GM21717 (cell line): Measurements from ENCODE around the gene SNTG2.

ENCODE experiments used
- ATAC-seq: cut with Tn5 transposase; IDR thresholded peaks from one replicate; pipeline ENCODE4 v1.9.1; 2021; ENCODE audit warnings: mild to moderate bottlenecking, moderate library complexity; ENCODE audit not compliant: unreplicated experiment

The SNTG2 gene

DNA sequence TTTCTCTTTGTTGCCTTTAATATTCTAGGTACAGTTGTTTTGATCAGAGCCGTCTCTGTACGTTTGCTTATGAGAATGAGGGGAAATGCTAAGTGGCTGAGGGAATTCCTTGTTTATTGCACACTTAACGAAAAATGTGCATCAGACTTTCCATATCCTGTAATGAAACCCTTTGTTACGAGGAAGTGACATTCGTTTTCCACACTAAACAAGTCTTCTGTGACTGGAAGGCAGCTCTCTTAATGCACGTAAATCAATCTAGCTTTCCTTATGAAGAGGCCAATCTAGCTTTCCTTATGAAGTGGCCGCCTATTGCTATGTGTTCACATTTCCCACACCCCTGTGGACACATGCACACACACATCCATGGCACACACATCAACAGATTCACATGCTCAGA, 186.2 kb downstream of the SNTG2 start:
- no peak for ATAC-seq

DNA sequence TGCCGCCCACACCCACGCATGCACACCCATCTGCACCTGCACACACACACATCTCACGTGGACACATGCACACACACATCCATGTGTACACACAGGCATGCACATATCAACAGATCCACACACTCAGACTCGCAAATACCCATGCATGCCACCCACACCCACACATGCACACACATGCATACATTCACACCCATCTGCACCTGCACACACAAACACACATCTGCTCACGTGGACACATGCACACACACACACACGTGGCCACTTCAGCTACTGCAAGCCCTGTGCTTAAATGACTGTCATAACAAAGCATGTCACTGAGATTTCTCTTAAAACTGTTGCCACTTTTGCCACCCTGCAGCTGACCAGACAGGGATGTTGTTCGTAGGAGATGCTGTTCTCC, 186.6 kb downstream of the SNTG2 start:
- ATAC-seq = no peak

DNA sequence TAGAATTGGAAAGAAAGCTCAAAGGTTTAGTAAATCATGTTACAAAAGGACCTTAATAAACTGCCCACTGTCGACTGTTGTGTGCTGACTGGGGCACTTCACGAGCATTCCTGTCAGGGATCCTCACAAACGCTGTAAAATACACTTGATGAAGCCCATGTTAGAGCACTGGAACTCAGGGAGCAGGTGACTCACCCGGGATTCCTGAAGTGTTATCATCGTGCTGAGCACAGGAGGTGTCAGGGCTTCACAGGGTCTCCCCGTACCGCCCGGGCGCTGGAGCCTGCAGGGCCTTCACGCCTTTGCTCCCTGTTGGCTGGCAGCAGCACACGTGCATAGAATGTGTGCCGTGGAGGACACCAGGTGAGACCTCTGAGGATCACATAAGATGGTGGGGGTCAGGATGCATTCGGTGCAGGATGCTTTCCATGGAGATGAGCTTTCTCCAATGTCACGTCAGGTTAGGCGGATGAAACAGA, 187.3 kb downstream of the SNTG2 start:
- ATAC-seq = no peak

DNA sequence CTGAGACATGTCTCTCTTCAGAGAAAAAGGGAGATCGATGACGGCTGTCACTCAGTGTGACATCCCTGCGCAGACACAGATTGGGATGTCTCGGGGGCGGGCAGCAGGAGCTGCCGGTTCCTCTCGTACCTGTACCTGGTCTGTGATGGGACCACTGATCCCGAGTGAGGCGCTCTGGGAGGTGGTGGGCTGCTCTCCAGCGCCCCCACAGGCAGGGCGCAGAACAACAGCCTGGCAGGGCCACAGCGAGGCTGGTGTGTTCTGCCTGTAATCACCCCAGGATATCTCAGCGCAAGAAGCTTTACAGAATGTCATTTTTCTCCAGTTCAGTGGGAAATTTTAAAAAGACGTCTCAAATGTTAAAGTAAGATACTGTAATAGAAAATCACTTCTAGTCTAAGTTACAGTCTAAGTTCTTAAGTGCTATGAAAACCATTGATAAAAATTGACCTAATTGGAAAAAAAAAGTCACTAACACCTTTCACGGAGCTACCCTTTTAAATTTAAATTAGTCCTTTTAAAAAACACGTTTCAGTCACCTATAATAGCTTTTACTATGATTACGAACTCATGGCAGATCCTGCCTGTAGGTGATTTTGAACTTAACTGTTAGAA, 189.8 kb downstream of the SNTG2 start:
- no peak for ATAC-seq

DNA sequence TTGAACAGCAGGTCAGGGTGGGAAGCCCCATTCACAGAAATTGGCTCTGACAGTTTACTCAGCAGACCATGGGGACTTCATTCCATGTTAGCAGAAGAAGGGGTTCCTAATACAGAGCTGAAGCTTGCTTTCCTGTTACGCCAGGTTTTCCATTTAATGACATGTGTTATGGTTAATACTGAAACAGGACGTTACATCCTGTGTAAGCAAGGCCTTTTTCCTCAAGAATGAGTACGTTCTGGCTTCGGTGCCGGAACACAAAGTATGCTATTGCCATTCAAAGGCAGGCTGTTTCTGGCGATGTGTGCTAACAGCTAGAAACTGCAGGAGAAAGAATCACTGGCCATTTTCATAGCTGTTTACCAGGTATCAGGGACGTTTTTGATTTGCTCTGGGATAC, 190.4 kb downstream of the SNTG2 start:
- ATAC-seq = no peak

DNA sequence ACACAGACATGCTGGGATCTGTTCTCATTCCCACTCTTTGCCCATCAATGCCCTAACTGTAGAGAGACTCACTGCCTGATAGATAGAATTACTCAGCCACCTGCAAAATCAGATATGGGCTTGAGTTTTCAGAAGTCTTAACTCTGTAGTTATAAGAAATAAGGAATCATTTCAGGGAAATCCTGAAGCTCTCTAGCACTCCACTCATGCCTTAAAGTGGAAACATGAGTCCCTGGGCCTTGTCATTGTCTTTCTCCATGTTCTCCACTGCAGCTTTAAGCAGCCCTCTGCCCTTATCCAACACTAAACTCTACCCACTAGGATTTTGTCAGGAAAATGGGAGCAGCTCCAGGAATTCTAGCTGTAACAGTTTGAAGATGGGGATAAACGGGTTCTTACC, 192.5 kb downstream of the SNTG2 start:
- no peak for ATAC-seq

DNA sequence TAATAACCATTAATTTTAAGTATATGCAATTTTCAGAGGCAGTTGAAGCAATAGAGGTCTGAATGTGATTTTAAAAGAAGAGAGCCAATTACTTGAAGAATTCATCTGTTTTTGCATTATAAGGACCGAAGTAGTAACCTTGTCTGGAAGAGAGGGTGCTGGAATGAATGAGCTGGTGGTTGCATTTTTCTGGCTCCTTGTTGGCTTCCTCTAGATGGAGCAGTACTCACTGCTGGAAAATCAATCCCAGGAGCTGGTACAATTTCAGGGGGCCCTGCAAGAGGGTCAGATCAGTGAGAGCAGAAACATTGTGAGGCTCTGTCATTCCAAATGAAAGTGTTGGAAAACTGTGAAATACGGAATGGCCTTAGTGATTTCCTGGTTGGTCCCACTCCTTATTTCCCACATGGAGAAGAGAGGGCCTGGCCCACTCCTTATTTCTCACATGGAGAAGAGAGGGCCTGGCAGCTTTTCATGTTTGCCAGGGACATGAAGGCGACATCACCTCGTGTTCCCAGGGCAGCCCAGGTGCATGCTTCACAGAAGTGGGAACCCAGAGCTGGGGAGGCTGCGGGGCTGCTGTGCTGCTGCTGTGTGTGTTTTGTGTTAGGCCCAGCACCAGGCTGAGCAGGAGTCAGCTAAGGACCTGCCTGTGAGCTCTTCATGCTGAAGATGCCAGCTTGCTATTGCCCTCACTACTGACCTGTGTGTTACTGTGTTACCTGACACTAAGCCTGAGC, 197.4 kb downstream of the SNTG2 start:
- no peak for ATAC-seq

DNA sequence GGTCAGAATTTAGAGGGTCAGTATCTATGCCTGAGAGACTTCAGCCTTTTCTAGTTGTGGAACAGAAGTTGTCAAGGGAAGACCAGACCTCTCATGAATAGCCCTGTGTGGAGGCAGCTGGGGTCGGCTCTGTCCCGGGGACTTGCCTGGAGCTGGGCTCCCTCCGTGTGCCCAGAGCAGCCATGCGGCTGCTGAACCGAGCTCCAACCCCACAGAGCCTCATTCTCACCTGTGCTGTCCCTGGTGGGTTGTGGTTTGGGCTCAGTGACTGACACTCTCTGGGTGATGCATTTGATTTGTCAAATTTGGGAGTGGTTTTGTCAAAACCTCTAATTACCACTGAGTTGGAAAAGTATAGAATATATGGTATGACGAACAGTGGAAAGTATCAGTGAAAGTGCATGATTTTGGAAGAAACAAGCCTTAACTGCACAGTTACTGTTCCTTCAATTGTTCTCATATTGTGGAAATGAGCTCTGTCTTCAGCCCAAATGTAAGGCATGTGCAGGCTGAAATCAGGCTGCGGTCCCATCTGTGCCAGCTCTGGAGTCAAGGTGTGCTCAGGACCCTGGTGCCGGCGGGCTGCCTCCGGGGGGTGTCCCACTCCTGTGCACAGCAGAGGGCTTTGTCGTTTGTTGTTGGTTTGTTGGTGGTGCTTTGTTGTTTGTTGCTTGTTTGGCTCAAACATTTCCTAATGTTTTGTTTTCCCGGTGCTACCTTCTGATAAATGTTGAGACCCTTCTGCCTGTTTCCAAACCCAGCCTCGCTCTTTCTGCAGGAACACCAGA, 200.3 kb downstream of the SNTG2 start:
- no peak for ATAC-seq

DNA sequence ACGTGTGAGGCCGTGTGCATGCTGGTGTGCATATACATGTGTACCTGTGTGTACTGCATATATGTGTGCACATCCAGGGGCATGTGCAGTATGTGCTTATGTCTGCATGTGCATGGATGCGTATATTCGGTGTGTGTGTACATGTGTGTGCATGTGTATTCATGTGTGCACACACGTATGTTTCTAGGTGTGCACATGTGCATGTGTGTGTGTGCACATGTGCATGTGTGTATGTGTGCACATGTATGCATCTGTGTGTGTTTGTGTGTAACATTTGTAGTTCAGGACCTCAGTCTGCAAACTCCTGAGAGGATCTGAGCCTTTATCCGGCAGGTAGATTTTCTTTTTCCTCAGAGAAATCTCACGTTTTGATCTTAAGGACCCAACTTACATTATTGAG, 201.7 kb downstream of the SNTG2 start:
- no peak for ATAC-seq

DNA sequence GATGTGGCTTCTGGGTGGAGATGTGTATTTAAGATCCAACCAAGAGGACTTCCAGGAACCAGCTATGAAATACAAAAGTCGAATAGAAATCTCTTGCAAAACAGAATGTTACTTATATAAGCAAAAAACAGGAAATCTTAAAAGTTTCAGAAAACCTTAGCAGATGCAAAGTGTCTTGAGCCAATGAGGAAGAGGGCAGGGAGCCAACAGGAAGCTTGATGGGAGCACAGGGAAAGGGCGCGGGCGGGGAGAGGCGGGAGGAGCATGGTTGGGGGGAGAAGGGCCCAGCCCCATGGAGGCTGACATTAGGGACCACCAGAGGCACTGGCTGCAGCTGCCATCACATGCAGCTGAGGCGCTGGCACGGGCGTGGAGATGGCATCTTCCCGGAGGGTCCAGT, 203.3 kb downstream of the SNTG2 start:
- ATAC-seq = no peak

DNA sequence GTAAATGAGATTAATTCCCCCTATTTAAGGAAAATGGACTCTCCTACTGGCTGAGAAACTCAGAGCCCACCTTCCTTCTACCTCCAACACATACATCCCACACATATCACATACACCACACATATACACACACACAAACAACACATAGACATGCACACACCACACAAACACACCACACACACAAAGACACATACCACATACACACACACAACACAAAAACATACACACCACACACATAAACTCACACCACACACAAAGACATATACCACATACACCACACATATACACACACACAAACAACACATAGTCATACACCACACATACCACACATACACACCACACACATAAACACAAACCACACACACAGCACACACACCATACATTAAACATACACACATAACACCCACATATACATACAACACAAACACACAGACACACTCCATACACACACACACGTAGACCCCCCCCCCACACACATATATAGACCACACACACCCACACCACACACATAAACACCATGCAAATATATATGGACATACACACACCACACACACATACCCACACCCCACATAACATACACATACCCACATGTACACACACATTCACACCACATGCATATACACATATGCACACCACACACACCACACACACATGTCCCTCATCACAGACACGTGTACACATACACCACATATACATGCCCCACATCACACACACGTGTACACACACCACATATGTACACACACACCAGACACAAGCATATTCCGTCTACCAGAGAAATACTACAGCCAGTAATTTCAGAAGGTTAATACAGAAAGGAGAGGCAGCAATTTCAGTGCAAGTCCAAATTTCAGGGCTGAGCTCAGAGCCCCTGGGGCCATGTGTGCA, 204.3 kb downstream of the SNTG2 start:
- ATAC-seq = no peak

DNA sequence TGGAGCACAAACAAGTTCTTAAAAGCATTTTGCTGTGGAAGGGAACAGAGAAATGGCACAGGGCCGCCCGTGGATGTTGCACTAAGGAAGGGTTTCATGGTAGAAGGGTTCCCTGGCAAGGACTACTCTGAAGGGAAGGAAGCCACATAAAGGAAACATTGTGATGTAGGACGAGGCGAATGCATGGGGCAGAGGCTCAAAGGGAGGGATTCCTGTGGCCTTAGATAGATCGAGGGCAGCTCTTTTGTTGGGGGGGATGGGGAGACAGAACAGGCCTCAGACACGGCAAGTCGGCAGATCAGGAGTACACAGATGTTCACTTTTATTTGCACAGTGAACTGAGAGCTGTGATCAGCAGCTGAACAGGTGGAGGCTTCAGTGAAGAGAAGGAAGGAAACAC, 205.4 kb downstream of the SNTG2 start:
- no peak for ATAC-seq

DNA sequence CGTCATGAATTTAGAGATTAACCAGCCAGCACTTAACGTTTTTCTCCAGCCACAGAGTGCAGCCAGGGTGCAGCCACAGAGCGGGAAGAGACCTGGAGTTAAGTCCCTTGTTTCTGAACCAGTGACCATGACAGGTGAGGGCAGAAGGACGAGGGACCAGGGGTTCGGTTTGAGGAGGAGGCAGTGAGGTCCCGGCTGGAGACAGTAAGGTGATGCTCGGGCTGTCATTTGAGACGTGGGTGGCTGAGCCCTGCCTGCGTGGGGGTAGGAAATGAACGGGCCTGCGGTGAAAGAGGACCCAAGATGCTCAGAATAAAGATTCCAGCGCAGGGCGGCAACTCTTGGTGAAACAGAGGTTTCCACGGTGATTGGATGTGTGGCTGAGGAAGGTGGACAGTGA, 205.9 kb downstream of the SNTG2 start:
- no peak for ATAC-seq

DNA sequence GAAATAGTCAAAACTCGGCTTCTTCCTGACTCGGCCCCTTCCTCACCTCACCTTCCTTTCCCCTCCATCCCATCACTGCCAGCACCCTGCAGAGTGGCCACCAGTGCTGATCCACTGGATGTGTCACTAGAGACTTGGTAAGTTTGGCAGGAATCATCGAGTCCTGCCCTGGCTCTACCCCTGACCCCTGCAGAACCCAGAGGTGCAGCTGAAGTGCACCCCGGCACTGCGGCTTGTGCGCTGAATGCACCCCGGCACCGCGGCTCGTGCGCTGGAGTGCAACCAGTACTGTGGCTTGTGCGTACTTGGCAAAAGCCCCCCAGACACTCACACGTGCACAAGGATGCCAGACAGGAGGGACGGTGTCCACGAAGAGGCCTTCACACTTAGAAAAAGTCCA, 206.5 kb downstream of the SNTG2 start:
- no peak for ATAC-seq

DNA sequence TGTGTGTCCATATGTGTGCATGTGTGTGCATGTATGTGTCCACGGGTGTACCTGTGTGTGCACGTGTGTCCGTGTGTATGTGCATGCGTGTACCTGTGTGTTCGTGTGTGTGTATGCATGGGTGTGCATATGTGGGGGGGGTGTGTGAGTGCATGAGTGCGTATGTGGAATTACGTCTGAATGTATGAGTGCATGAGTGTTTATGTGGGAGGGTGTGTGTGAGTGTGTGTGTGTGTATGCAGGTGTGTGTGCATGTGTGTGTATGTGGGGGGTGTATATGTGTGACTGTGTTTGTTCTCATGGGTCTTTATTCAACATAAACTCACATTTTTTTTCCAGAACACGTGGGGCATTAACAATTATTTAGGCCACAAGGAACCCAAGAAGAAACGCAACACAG, 208.4 kb downstream of the SNTG2 start:
- ATAC-seq = no peak

DNA sequence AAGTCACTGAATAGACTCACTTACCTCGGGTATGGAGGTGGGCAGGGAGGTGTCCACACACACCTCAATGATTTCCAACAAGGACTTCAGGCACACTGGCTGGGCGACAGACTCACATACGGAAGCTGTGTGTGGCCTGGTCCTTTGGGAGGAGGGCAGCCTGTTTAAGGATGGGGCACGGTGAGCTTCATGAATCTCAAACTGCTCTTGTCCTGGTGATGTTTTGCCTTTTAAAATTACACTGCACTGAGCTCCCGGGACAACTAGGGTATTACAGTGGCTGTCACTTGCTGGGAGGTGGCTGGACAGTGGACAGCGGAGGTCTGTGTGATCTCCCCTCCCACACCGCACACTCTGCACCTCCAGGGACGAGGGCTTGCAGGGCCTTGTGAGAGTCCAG, 211.6 kb downstream of the SNTG2 start:
- no peak for ATAC-seq

DNA sequence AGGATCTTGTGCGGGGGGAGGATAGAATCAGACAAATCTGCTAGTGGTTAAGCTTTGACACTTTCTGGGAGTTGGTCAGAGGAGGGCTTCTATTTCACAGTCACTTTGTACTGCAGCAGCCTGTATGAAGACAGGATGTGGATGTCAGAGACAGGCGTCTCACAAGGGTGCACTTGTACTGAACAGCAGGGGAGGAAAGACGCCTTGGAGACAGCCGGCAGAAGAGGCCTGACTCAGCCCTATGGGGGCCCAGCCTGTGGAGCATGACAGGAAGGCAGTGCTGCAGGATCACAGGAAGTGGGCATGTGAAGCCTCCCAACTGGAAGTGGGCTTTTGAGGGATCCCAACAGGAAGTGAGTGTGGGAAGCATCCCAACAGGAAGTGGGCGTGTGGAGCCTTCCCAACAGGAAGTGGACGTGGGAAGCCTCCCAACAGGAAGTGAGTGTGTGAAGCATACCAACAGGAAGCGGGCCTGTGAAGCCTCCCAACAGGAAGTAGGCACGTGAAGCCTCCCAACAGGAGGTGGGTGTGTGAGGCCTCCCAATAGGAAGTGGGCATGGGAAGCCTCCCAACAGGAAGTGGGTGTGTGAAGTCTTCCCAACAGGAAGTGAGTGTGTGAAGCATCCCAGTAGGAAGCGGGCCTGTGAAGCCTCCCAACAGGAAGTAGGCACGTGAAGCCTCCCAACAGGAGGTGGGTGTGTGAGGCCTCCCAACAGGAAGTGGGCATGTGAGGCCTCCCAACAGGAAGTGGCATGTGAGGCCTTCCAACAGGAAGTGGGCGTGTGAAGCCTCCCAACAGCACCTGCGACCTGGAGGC, 212.3 kb downstream of the SNTG2 start:
- no peak for ATAC-seq

DNA sequence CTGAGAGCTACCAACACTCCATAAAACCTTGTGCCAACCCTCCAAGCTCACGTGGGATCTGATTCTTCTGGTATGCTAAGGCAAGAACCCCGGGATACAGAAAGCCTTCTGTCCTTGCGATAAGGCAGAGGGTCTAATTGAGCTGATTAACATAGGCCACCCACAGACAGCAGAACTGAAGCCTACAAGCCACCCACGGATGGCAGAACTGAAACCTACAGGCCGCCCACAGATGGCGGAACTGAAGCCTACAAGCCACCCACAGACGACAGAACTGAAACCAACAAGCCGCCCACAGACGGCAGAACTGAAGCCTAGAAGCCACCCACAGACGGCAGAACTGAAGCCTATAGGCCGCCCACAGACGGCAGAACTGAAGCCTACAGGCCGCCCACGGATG, 216.3 kb downstream of the SNTG2 start:
- no peak for ATAC-seq

DNA sequence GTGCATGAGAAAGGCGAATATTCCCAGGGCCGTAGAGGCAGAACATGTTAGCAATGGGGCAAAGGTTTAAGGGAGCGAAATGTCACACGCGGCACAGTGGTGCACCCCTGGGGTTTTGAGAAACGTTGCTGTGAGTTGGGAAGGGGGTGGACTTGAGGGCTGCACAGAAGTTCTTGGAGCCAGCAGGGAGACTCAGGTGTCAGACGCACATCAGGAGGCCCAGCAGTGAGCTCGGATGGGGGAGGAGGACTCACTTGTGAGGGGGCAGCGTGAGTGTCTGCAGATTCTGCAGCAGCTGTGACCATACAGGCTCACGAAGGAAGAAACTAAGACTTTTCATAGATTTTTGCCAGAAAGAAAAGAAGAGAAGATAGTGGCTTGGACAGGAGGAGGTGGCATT, 218.2 kb downstream of the SNTG2 start:
- no peak for ATAC-seq

DNA sequence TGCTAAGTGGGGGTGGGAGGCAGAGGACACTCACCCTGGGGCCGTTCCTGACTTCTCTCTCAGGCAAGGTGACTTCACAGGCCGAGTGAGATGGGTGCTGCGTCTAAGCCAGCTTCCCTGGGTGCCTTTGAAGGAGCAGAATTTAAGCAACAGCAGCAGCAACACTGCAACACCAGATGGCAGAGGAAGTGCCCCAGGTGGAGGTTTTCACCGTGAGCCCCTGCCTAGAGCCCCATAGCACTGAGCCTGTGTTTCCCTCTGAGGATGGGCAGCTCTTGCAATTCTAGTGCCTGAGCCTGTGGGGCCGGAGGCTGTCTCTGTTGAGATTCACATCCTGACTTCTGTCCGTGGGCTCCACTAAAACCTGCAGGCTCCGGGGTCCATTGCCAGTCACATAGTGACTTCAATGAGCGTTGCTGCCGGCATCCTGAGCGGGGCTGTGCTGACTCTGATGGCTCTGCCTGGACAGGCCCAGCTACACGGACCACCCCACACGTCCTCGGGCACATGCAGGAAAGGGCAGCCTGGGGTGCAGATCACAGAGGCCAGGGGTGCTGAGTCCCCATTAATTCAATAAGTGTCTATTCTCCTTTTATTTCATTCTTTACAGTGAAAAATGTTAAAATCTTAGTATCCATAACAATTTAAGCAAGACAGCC, 218.8 kb downstream of the SNTG2 start:
- no peak for ATAC-seq
